Measurements from ENCODE around the gene FBXO9.

GRCh38 chr6:53074347-53074746 is 9.1 kb downstream of the FBXO9 start:
- TF ChIP-seq POLR2A (IDR thresholded peaks at IDR 0.05) = no peak
- TF ChIP-seq POLR2AphosphoS5 (IDR thresholded peaks at IDR 0.05) = no peak
- TF ChIP-seq, protein P1, sequence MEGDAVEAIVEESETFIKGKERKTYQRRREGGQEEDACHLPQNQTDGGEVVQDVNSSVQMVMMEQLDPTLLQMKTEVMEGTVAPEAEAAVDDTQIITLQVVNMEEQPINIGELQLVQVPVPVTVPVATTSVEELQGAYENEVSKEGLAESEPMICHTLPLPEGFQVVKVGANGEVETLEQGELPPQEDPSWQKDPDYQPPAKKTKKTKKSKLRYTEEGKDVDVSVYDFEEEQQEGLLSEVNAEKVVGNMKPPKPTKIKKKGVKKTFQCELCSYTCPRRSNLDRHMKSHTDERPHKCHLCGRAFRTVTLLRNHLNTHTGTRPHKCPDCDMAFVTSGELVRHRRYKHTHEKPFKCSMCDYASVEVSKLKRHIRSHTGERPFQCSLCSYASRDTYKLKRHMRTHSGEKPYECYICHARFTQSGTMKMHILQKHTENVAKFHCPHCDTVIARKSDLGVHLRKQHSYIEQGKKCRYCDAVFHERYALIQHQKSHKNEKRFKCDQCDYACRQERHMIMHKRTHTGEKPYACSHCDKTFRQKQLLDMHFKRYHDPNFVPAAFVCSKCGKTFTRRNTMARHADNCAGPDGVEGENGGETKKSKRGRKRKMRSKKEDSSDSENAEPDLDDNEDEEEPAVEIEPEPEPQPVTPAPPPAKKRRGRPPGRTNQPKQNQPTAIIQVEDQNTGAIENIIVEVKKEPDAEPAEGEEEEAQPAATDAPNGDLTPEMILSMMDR (IDR thresholded peaks at IDR 0.05) = no peak

All from transverse colon (tissue), 4 donors.